ENCODE data around the gene ANO1. TPM values are rescaled to one million over a fixed set of nuclear protein-coding genes. Genes with fewer than 3 reads are reported as not detected.

Gene ANO1
- polyA plus RNA-seq, 1 donor (not counting 4 experiments of a cell fraction or from before 2014, with no cell fraction given), result 45.2 TPM

- H3K4me3 ChIP-seq (ENCODE audit: control insufficient read depth in 2 of 3, extremely low read depth in 1 of 3, insufficient read depth in 2 of 3, low read depth in 1 of 3, low read length in 3 of 3), result no peak overlapping the region
These were observed 2.3 kb upstream of the ANO1 start for GRCh38 chr11:70075836-70076235.

GRCh38 chr11:70076461-70076931, 1.6 kb upstream of the ANO1 start:
- Histone ChIP-seq H3K9me1 (ENCODE audit: control insufficient read depth, extremely low read depth, insufficient read depth, low read length) (no peaks in the 10 kb centered on the region), H3K79me2 (ENCODE audit: control insufficient read depth, insufficient read depth, low read length) (peaks cover 13% of the 10 kb centered on the region), H4K20me1 (ENCODE audit: control insufficient read depth, extremely low read depth, insufficient read depth, low read length) (no peaks in the 10 kb centered on the region), H3K4me3 (ENCODE audit: control insufficient read depth in 2 of 3, extremely low read depth in 1 of 3, insufficient read depth in 2 of 3, low read depth in 1 of 3, low read length in 3 of 3) (no peak overlapping the region), H3K27ac (ENCODE audit: control insufficient read depth, insufficient read depth, low read length) (no peak overlapping the region), H3K4me1 (ENCODE audit: control insufficient read depth, extremely low read depth, insufficient read depth, low read length) (peaks cover 25% of the 10 kb centered on the region), H3K27me3 (ENCODE audit: control insufficient read depth, extremely low read depth, insufficient read depth, low read length) (peaks cover 26% of the 10 kb centered on the region), H3K9ac (ENCODE audit: control insufficient read depth, extremely low read depth, insufficient read depth, low read length) (no peak overlapping the region), H3K36me3 (ENCODE audit: control insufficient read depth in 2 of 2, extremely low read depth in 1 of 2, insufficient read depth in 2 of 2, low read length in 2 of 2) (no peaks in the 10 kb centered on the region), H3K9me3 (ENCODE audit: control insufficient read depth, low read depth, low read length) (no peaks in the 10 kb centered on the region), H2AFZ (ENCODE audit: control insufficient read depth, low read length) (no peak overlapping the region), H3K4me2 (ENCODE audit: control insufficient read depth, extremely low read depth, insufficient read depth, low read depth, low read length) (no peak overlapping the region)
- FAIRE-seq (no peak), DNase-seq (ENCODE audit: low read depth, low spot score) (no peak)
- TF ChIP-seq, protein P1, sequence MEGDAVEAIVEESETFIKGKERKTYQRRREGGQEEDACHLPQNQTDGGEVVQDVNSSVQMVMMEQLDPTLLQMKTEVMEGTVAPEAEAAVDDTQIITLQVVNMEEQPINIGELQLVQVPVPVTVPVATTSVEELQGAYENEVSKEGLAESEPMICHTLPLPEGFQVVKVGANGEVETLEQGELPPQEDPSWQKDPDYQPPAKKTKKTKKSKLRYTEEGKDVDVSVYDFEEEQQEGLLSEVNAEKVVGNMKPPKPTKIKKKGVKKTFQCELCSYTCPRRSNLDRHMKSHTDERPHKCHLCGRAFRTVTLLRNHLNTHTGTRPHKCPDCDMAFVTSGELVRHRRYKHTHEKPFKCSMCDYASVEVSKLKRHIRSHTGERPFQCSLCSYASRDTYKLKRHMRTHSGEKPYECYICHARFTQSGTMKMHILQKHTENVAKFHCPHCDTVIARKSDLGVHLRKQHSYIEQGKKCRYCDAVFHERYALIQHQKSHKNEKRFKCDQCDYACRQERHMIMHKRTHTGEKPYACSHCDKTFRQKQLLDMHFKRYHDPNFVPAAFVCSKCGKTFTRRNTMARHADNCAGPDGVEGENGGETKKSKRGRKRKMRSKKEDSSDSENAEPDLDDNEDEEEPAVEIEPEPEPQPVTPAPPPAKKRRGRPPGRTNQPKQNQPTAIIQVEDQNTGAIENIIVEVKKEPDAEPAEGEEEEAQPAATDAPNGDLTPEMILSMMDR (optimal IDR thresholded peaks at IDR 0.05 in 1 of 3, IDR thresholded peaks at IDR 0.05 in 1 of 3, conservative IDR thresholded peaks at IDR 0.05 in 1 of 3; ENCODE audit: extremely low read depth in 1 of 3, insufficient read depth in 2 of 3, low read length in 3 of 3), result no peak
- no peak for TF ChIP-seq EZH2 (IDR thresholded peaks at IDR 0.05; ENCODE audit: low read length)
- dilution Hi-C loops (cut with MboI; ENCODE audit: extremely low pct_ligation_motif_present, low sequenced_read_pairs), result no loop called here

More at GRCh38 chr11:70075836-70076235, 2.3 kb upstream of the ANO1 start:
- Histone ChIP-seq H3K9ac (ENCODE audit: control insufficient read depth, extremely low read depth, insufficient read depth, low read length) (no peak overlapping the region), H3K4me2 (ENCODE audit: control insufficient read depth, extremely low read depth, insufficient read depth, low read depth, low read length) (no peak overlapping the region), H3K9me1 (ENCODE audit: control insufficient read depth, extremely low read depth, insufficient read depth, low read length) (no peaks in the 10 kb centered on the region), H2AFZ (ENCODE audit: control insufficient read depth, low read length) (no peak overlapping the region), H3K36me3 (ENCODE audit: control insufficient read depth in 2 of 2, extremely low read depth in 1 of 2, insufficient read depth in 2 of 2, low read length in 2 of 2) (no peaks in the 10 kb centered on the region), H4K20me1 (ENCODE audit: control insufficient read depth, extremely low read depth, insufficient read depth, low read length) (no peaks in the 10 kb centered on the region), H3K4me1 (ENCODE audit: control insufficient read depth, extremely low read depth, insufficient read depth, low read length) (peaks cover 19% of the 10 kb centered on the region), H3K9me3 (ENCODE audit: control insufficient read depth, low read depth, low read length) (no peaks in the 10 kb centered on the region), H3K79me2 (ENCODE audit: control insufficient read depth, insufficient read depth, low read length) (peaks cover 13% of the 10 kb centered on the region), H3K27ac (ENCODE audit: control insufficient read depth, insufficient read depth, low read length) (no peak overlapping the region), H3K27me3 (ENCODE audit: control insufficient read depth, extremely low read depth, insufficient read depth, low read length) (peaks cover 26% of the 10 kb centered on the region)
- FAIRE-seq, result no peak
- TF ChIP-seq EZH2 (IDR thresholded peaks at IDR 0.05; ENCODE audit: low read length), result no peak
- TF ChIP-seq, protein P1 (optimal IDR thresholded peaks at IDR 0.05 in 1 of 3, IDR thresholded peaks at IDR 0.05 in 1 of 3, conservative IDR thresholded peaks at IDR 0.05 in 1 of 3; ENCODE audit: extremely low read depth in 1 of 3, insufficient read depth in 2 of 3, low read length in 3 of 3), result no peak
- dilution Hi-C loops (cut with MboI; ENCODE audit: extremely low pct_ligation_motif_present, low sequenced_read_pairs), result no loop called here
- no peak for DNase-seq (ENCODE audit: low read depth, low spot score)

Data from keratinocyte (primary cell).